ENCODE data around the gene RFXANK. TPM values are rescaled to one million over a fixed set of nuclear protein-coding genes. Genes with fewer than 3 reads are reported as not detected.
A peak's percentile ranks its signal among the peaks of the same experiment; 100 is the strongest.

RFXANK gene
- total and polyA plus RNA-seq, 9 of the 15 experiments (the other 6 are each of a cell fraction or from before 2014, with no cell fraction given): 68.6 to 181 (median 150) TPM

GRCh38 chr19:19224852-19225494, 32.9 kb downstream of the RFXANK start (continued):
- TF ChIP-seq PTBP1 (IDR thresholded peaks at IDR 0.05; ENCODE audit: low read depth, low read length) (no peak), CSDE1 (IDR thresholded peaks at IDR 0.05) (no peak), POLR3G (IDR thresholded peaks at IDR 0.05; ENCODE audit: extremely low read depth, insufficient read length, insufficient replicate concordance) (no peak), RREB1 (CRISPR knock-in tag; IDR thresholded peaks at IDR 0.05) (no peak), FOSL1 (tag; conservative IDR thresholded peaks at IDR 0.05) (peak; percentile 24; the same call in 1 of the 2 replicates), SRF (CRISPR knock-in tag; IDR thresholded peaks at IDR 0.05) (peak in 1 of 2 experiments; percentile 66; a peak in 1 of 4 replicates), NKRF (IDR thresholded peaks at IDR 0.05; ENCODE audit: borderline replicate concordance) (no peak), CTBP1 (IDR thresholded peaks at IDR 0.05; ENCODE audit: borderline replicate concordance) (peak; percentile 97), TBP (optimal IDR thresholded peaks at IDR 0.05; ENCODE audit: low read depth, low read length) (no peak), ZBTB1 (CRISPR knock-in tag; IDR thresholded peaks at IDR 0.05; ENCODE audit: borderline replicate concordance, low read depth) (peak; percentile 92), ZNF449 (CRISPR knock-in tag; IDR thresholded peaks at IDR 0.05) (no peak), HDAC8 (tag; IDR thresholded peaks at IDR 0.05) (no peak), SIX5 (IDR thresholded peaks at IDR 0.05; ENCODE audit: borderline replicate concordance in 1 of 2, insufficient read depth in 1 of 2, low read depth in 1 of 2, low read length in 2 of 2) (no peak), ZBTB17 (CRISPR knock-in tag; IDR thresholded peaks at IDR 0.05) (peak; percentile 64; the same call in 1 of the 2 replicates), EP400 (IDR thresholded peaks at IDR 0.05) (peak; percentile 76), RBM39 (optimal IDR thresholded peaks at IDR 0.05; ENCODE audit: low read depth, low read length) (no peak), GTF2E2 (tag; IDR thresholded peaks at IDR 0.05) (no peak), CBFA2T2 (conservative IDR thresholded peaks at IDR 0.05) (no peak), CHD2 (IDR thresholded peaks at IDR 0.05; ENCODE audit: low read depth, low read length) (no peak)

Measured in K562 (cell line).